Muscle layer of duodenum (tissue), 2 donors: ENCODE results near the gene CRTAC1.

Source experiments
- H3K27ac ChIP-seq: one replicate; pipeline ENCODE4 v1.7.0; 2013; ENCODE audit warnings: mild to moderate bottlenecking, low read length
- H3K27me3 ChIP-seq: one replicate; pipeline ENCODE4 v1.7.0; 2013; ENCODE audit warnings: low read depth, mild to moderate bottlenecking, control low read depth, low read length
- H3K36me3 ChIP-seq, 2 donors: one replicate each; pipeline ENCODE4 v1.7.0; 2013; ENCODE audit warnings: low read length in 2 of 2, control low read depth in 1 of 2, mild to moderate bottlenecking in 1 of 2; ENCODE audit not compliant: insufficient read depth in 2 of 2, control insufficient read depth in 1 of 2
- H3K4me1 ChIP-seq, 2 donors: one replicate each; pipeline ENCODE4 v1.7.0; 2013; ENCODE audit warnings: low read length in 2 of 2, mild to moderate bottlenecking in 2 of 2, control low read depth in 1 of 2, moderate library complexity in 1 of 2; ENCODE audit not compliant: insufficient read depth in 2 of 2, control insufficient read depth in 1 of 2
- H3K4me3 ChIP-seq, 2 donors: one replicate each; pipeline ENCODE4 v1.7.0; 2013; ENCODE audit warnings: low read length in 2 of 2, low read depth in 1 of 2, mild to moderate bottlenecking in 1 of 2
- H3K9me3 ChIP-seq, 2 donors: one replicate each; pipeline ENCODE4 v1.7.0; 2013; ENCODE audit warnings: low read length in 2 of 2, control low read depth in 1 of 2, mild to moderate bottlenecking in 1 of 2; ENCODE audit not compliant: control insufficient read depth in 1 of 2
- donor health status: healthy.

CRTAC1 gene

GRCh38 chr10:98047009-98047741 lies 16.8 kb upstream of the CRTAC1 start:
- no peaks in the 10 kb centered on the region for H3K4me1 ChIP-seq
- no peak overlapping the region for H3K4me3 ChIP-seq
- no peak overlapping the region for H3K27ac ChIP-seq
- no peaks in the 10 kb centered on the region for H3K9me3 ChIP-seq
- no peaks in the 10 kb centered on the region for H3K36me3 ChIP-seq
- peaks cover 6% of the 10 kb centered on the region for H3K27me3 ChIP-seq

- no peaks in the 10 kb centered on the region for H3K4me1 ChIP-seq
- no peak overlapping the region for H3K4me3 ChIP-seq
- no peaks in the 10 kb centered on the region for H3K36me3 ChIP-seq
- H3K27ac ChIP-seq: no peak overlapping the region
- H3K9me3 ChIP-seq: no peaks in the 10 kb centered on the region
- H3K27me3 ChIP-seq: peaks cover 12% of the 10 kb centered on the region
Measured at GRCh38 chr10:98045785-98046389, 15.5 kb upstream of the CRTAC1 start.

GRCh38 chr10:98041352-98042043 lies 11.1 kb upstream of the CRTAC1 start:
- no peaks in the 10 kb centered on the region for H3K9me3 ChIP-seq
- H3K4me1 ChIP-seq: no peaks in the 10 kb centered on the region
- peaks cover 36% of the 10 kb centered on the region for H3K27me3 ChIP-seq
- no peaks in the 10 kb centered on the region for H3K36me3 ChIP-seq
- no peak overlapping the region for H3K27ac ChIP-seq
- no peak overlapping the region for H3K4me3 ChIP-seq

GRCh38 chr10:98039690-98040381 lies 9.4 kb upstream of the CRTAC1 start:
- Histone ChIP-seq H3K4me3 (no peak overlapping the region), H3K9me3 (no peaks in the 10 kb centered on the region), H3K27ac (no peak overlapping the region), H3K27me3 (peaks cover 36% of the 10 kb centered on the region), H3K36me3 (no peaks in the 10 kb centered on the region), H3K4me1 (no peaks in the 10 kb centered on the region)

- no peaks in the 10 kb centered on the region for H3K36me3 ChIP-seq
- no peak overlapping the region for H3K4me3 ChIP-seq
- H3K9me3 ChIP-seq: no peaks in the 10 kb centered on the region
- no peaks in the 10 kb centered on the region for H3K4me1 ChIP-seq
- H3K27me3 ChIP-seq: peaks cover 32% of the 10 kb centered on the region
- no peak overlapping the region for H3K27ac ChIP-seq
Measured at GRCh38 chr10:98038288-98038687, 7.9 kb upstream of the CRTAC1 start.

- no peaks in the 10 kb centered on the region for H3K36me3 ChIP-seq
- no peak overlapping the region for H3K4me3 ChIP-seq
- H3K4me1 ChIP-seq: no peaks in the 10 kb centered on the region
- H3K9me3 ChIP-seq: no peaks in the 10 kb centered on the region
- peaks cover 34% of the 10 kb centered on the region for H3K27me3 ChIP-seq
- H3K27ac ChIP-seq: no peak overlapping the region
Measured at GRCh38 chr10:98035599-98035998, 5.2 kb upstream of the CRTAC1 start.

GRCh38 chr10:98033515-98033914 lies 3.1 kb upstream of the CRTAC1 start:
- H3K27me3 ChIP-seq: peaks cover 38% of the 10 kb centered on the region
- peaks cover 0 to 3% of the 10 kb centered on the region in 2 donors for H3K9me3 ChIP-seq
- H3K4me1 ChIP-seq: peaks cover 0 to 14% of the 10 kb centered on the region in 2 donors
- no peak overlapping the region for H3K27ac ChIP-seq
- H3K36me3 ChIP-seq: no peaks in the 10 kb centered on the region
- no peak overlapping the region for H3K4me3 ChIP-seq

GRCh38 chr10:98031440-98031839 lies 1.0 kb upstream of the CRTAC1 start:
- H3K4me3 ChIP-seq: no peak overlapping the region
- H3K4me1 ChIP-seq: peaks cover 0 to 14% of the 10 kb centered on the region in 2 donors
- peaks cover 0 to 3% of the 10 kb centered on the region in 2 donors for H3K9me3 ChIP-seq
- H3K36me3 ChIP-seq: no peaks in the 10 kb centered on the region
- peaks cover 29% of the 10 kb centered on the region for H3K27me3 ChIP-seq
- no peak overlapping the region for H3K27ac ChIP-seq

GRCh38 chr10:98030991-98031431 lies 590 bp upstream of the CRTAC1 start:
- Histone ChIP-seq H3K27me3 (peaks cover 29% of the 10 kb centered on the region), H3K36me3 (no peaks in the 10 kb centered on the region), H3K4me3 (peak overlapping the region in 1 of 2 donors; percentile 55), H3K27ac (no peak overlapping the region), H3K9me3 (peaks cover 0 to 3% of the 10 kb centered on the region in 2 donors), H3K4me1 (peaks cover 0 to 14% of the 10 kb centered on the region in 2 donors)

GRCh38 chr10:98029149-98030092 lies 1.0 kb downstream of the CRTAC1 start:
- peak overlapping the region in 1 of 2 donors; percentile 57 for H3K4me3 ChIP-seq
- peaks cover 0 to 14% of the 10 kb centered on the region in 2 donors for H3K4me1 ChIP-seq
- H3K9me3 ChIP-seq: peaks cover 0 to 3% of the 10 kb centered on the region in 2 donors
- H3K36me3 ChIP-seq: no peaks in the 10 kb centered on the region
- H3K27ac ChIP-seq: no peak overlapping the region
- peaks cover 36% of the 10 kb centered on the region for H3K27me3 ChIP-seq
